Ishikawa (cell line): Measurements from ENCODE around the gene IRF2BP1.

Experiments used
- CEBPB ChIP-seq: IDR thresholded peaks from 2 replicates; pipeline ENCODE4 v1.6.1; 2012
- CREB1 ChIP-seq: IDR thresholded peaks from 2 replicates; pipeline ENCODE4 v1.6.1; 2012; ENCODE audit warnings: low read depth
- EGR1 ChIP-seq: IDR thresholded peaks from 2 replicates; pipeline ENCODE4 v1.6.1; 2012
- EP300 ChIP-seq: IDR thresholded peaks from 2 replicates; pipeline ENCODE4 v1.6.1; 2012; ENCODE audit warnings: borderline replicate concordance
- FOXM1 ChIP-seq: IDR thresholded peaks from 2 replicates; pipeline ENCODE4 v1.6.1; 2012; ENCODE audit warnings: low read depth, borderline replicate concordance
- MAX ChIP-seq: IDR thresholded peaks from 2 replicates; pipeline ENCODE4 v1.6.1; 2012
- NFIC ChIP-seq: IDR thresholded peaks from 2 replicates; pipeline ENCODE4 v1.6.1; 2012
- RAD21 ChIP-seq: IDR thresholded peaks from 2 replicates; pipeline ENCODE4 v1.6.1; 2012; ENCODE audit warnings: low read depth
- REST ChIP-seq: IDR thresholded peaks from 2 replicates; pipeline ENCODE4 v1.6.1; 2012; ENCODE audit warnings: low read depth, mild to moderate bottlenecking
- TAF1 ChIP-seq: IDR thresholded peaks from 2 replicates; pipeline ENCODE4 v1.6.1; 2012; ENCODE audit warnings: low read depth, mild to moderate bottlenecking
- TCF12 ChIP-seq: IDR thresholded peaks from 2 replicates; pipeline ENCODE4 v1.6.1; 2012; ENCODE audit warnings: low read depth
- TEAD4 ChIP-seq: IDR thresholded peaks from 2 replicates; pipeline ENCODE4 v1.6.1; 2012
- USF1 ChIP-seq: IDR thresholded peaks from 2 replicates; pipeline ENCODE4 v1.6.1; 2012
- YY1 ChIP-seq: IDR thresholded peaks from 2 replicates; pipeline ENCODE4 v1.6.1; 2012; ENCODE audit warnings: low read depth
- ZBTB7A ChIP-seq: IDR thresholded peaks from 2 replicates; pipeline ENCODE4 v1.6.1; 2012; ENCODE audit warnings: low read depth

Gene IRF2BP1

GRCh38 chr19:45873219-45873772 lies 12.6 kb downstream of the IRF2BP1 start:
- TF ChIP-seq TCF12 (no peak), RAD21 (no peak), FOXM1 (no peak), NFIC (no peak), YY1 (no peak), TAF1 (no peak), EGR1 (no peak), ZBTB7A (no peak), MAX (no peak), CEBPB (no peak), USF1 (no peak), REST (no peak), EP300 (no peak), CREB1 (no peak), TEAD4 (no peak)

DNA sequence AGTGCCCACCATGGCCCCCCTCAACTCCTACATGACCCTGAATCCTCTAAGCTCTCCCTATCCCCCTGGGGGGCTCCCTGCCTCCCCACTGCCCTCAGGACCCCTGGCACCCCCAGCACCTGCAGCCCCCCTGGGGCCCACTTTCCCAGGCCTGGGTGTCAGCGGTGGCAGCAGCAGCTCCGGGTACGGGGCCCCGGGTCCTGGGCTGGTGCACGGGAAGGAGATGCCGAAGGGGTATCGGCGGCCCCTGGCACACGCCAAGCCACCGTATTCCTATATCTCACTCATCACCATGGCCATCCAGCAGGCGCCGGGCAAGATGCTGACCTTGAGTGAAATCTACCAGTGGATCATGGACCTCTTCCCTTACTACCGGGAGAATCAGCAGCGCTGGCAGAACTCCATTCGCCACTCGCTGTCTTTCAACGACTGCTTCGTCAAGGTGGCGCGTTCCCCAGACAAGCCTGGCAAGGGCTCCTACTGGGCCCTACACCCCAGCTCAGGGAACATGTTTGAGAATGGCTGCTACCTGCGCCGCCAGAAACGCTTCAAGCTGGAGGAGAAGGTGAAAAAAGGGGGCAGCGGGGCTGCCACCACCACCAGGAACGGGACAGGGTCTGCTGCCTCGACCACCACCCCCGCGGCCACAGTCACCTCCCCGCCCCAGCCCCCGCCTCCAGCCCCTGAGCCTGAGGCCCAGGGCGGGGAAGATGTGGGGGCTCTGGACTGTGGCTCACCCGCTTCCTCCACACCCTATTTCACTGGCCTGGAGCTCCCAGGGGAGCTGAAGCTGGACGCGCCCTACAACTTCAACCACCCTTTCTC lies 13.6 kb downstream of the IRF2BP1 start:
- TF ChIP-seq NFIC (no peak), TCF12 (no peak), USF1 (no peak), FOXM1 (no peak), RAD21 (no peak), MAX (no peak), ZBTB7A (no peak), EGR1 (no peak), REST (no peak)

GRCh38 chr19:45870798-45871197 lies 15.1 kb downstream of the IRF2BP1 start:
- TF ChIP-seq MAX: no peak
- no peak for TF ChIP-seq NFIC
- TF ChIP-seq FOXM1: no peak
- no peak for TF ChIP-seq EGR1
- no peak for TF ChIP-seq CEBPB
- no peak for TF ChIP-seq ZBTB7A
- TF ChIP-seq TEAD4: no peak
- TF ChIP-seq TAF1: no peak

DNA sequence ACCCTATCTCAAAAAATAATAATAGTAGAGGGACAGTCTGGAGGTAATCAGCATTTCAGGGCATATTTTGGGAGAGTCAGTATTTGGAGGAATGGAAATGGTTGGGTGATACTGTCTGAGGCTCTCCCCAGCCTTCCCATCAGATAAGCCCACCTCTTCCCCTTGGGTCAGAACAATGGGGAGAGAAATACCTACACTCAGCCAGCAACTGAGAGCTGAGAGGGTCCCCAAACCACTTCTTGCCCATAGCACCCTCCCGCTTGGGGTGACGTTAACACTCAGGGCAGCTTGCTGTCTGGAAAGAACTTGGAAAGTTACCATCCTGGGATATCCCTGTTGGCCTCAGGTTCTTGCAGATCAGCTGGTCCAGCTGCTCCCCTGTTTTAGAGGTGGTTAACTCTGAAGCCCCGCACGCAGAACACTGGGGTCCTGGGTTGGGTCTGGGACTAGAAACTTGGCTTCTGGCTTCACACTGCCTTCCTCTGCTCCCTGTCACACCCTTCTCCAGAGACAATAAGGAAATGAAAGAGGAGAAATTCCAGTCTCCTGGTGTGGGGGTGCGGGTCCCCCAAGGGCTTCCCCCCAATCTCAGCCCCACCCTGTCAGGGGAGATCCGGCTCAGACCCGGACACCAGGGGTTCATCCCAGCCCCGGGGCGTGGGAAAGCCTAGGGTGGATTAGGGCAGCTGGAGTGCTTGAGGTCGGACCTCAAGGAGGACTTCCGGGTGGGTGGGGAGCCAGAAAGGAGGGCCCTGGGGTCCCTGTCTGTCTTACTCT lies 19.4 kb downstream of the IRF2BP1 start:
- TF ChIP-seq CREB1: no peak
- no peak for TF ChIP-seq FOXM1
- TF ChIP-seq USF1: no peak
- TF ChIP-seq ZBTB7A: no peak
- TF ChIP-seq TCF12: no peak
- TF ChIP-seq TAF1: no peak
- no peak for TF ChIP-seq EGR1
- TF ChIP-seq MAX: no peak
- TF ChIP-seq CEBPB: no peak
- TF ChIP-seq TEAD4: no peak
